HEK293 (cell line): ENCODE data around the gene VGLL3.
"Not testable (repeated sequence)": the region's sequence is repeated elsewhere in the genome, so short reads cannot be mapped to it uniquely, and the experiment has no call there.

Experiments
- CTCF ChIA-PET: fragments of 350-600 bp; formaldehyde crosslinking; extraction: SDS; loops from one replicate; lab custom pipeline; 2021; ENCODE audit warnings: antibody characterized with exemption; lab: Yijun Ruan, JAX
- POLR2A ChIA-PET: fragments of 300-600 bp; formaldehyde crosslinking; extraction: SDS; loops from one replicate; lab custom pipeline; 2020; ENCODE audit warnings: antibody characterized with exemption, inconsistent platforms; lab: Yijun Ruan, JAX
- H3K27ac ChIP-seq: fragments of 200-500 bp; sonication (Bioruptor generic); 2 replicates; pipeline ENCODE4 v1.5.1; 2014; ENCODE audit warnings: low read depth, low read length, control low read depth, inconsistent platforms; ENCODE audit errors: extremely low read depth
- H3K36me3 ChIP-seq, 2 experiments: fragments of 200-500 bp in 1 of 2; sonication (Bioruptor generic) in 1 of 2; 1 replicate in 1 of 2; 2 replicates in 1 of 2; pipeline ENCODE4 v1.5.1; 2014 to 2017; ENCODE audit warnings: inconsistent platforms in 2 of 2, low read length in 2 of 2; ENCODE audit not compliant: control insufficient read depth in 2 of 2, insufficient read depth in 1 of 2
- H3K4me1 ChIP-seq: fragments of 200-500 bp; sonication (Bioruptor generic); 2 replicates; pipeline ENCODE4 v1.5.1; 2014; ENCODE audit warnings: mild to moderate bottlenecking, low read length, inconsistent platforms; ENCODE audit not compliant: control insufficient read depth, insufficient read depth
- H3K4me3 ChIP-seq: 2 replicates; pipeline ENCODE4 v1.5.1; 2011; ENCODE audit warnings: low read depth, mild to moderate bottlenecking, control low read depth, low read length, moderate library complexity
- H3K9me3 ChIP-seq: fragments of 200-500 bp; sonication (Bioruptor generic); 2 replicates; pipeline ENCODE4 v1.5.1; 2014; ENCODE audit warnings: low read depth, low read length, inconsistent platforms; ENCODE audit not compliant: control insufficient read depth, insufficient read depth
- EGR2 ChIP-seq: fragments of 450-650 bp; formaldehyde crosslinking; IDR thresholded peaks from 2 replicates; pipeline ENCODE4 v1.5.1; 2016; ENCODE audit warnings: low read depth, missing biosample characterization, missing genetic modification characterization
- PRDM10 ChIP-seq: fragments of 450-650 bp; formaldehyde crosslinking; IDR thresholded peaks from 2 replicates; pipeline ENCODE4 v1.5.1; 2016; ENCODE audit warnings: missing biosample characterization, missing genetic modification characterization
- RBAK ChIP-seq: fragments of 450-650 bp; formaldehyde crosslinking; IDR thresholded peaks from 2 replicates; pipeline ENCODE4 v1.5.1; 2016; ENCODE audit warnings: missing biosample characterization, missing genetic modification characterization
- TCF7L2 ChIP-seq: IDR thresholded peaks from 2 replicates; pipeline ENCODE4 v1.6.1; 2011; ENCODE audit warnings: low read depth, mild to moderate bottlenecking, inconsistent platforms, low read length, moderate library complexity, borderline replicate concordance
- ZBTB49 ChIP-seq: fragments of 450-650 bp; formaldehyde crosslinking; IDR thresholded peaks from 2 replicates; pipeline ENCODE4 v1.5.1; 2016; ENCODE audit warnings: missing biosample characterization, missing genetic modification characterization, low read depth
- ZBTB8A ChIP-seq: fragments of 450-650 bp; formaldehyde crosslinking; IDR thresholded peaks from 2 replicates; pipeline ENCODE4 v1.5.1; 2016; ENCODE audit warnings: missing biosample characterization, missing genetic modification characterization
- ZFP37 ChIP-seq: fragments of 450-650 bp; formaldehyde crosslinking; IDR thresholded peaks from 2 replicates; pipeline ENCODE4 v1.5.1; 2016; ENCODE audit warnings: missing biosample characterization, missing genetic modification characterization
- ZNF175 ChIP-seq: fragments of 450-650 bp; formaldehyde crosslinking; IDR thresholded peaks from 2 replicates; pipeline ENCODE4 v1.5.1; 2016; ENCODE audit warnings: missing biosample characterization, missing genetic modification characterization
- ZNF18 ChIP-seq: fragments of 450-650 bp; formaldehyde crosslinking; IDR thresholded peaks from 2 replicates; pipeline ENCODE4 v1.5.1; 2016; ENCODE audit warnings: missing biosample characterization, missing genetic modification characterization
- ZNF274 ChIP-seq, 2 experiments: fragments of 200-500 bp in 1 of 2; fragments of 450-650 bp in 1 of 2; sonication (Bioruptor generic) in 1 of 2; formaldehyde crosslinking in 1 of 2; IDR thresholded peaks; 2 replicates each; pipeline versions ENCODE4 v1.5.1 to v1.6.1; 2014 to 2016; ENCODE audit warnings: borderline replicate concordance in 1 of 2, inconsistent platforms in 1 of 2, low read length in 1 of 2, missing biosample characterization in 1 of 2, missing genetic modification characterization in 1 of 2
- ZNF292 ChIP-seq: fragments of 450-650 bp; formaldehyde crosslinking; IDR thresholded peaks from 2 replicates; pipeline ENCODE4 v1.5.1; 2016; ENCODE audit warnings: low read depth, missing biosample characterization, missing genetic modification characterization, borderline replicate concordance
- ZNF391 ChIP-seq: fragments of 450-650 bp; formaldehyde crosslinking; IDR thresholded peaks from 2 replicates; pipeline ENCODE4 v1.5.1; 2016; ENCODE audit warnings: low read depth, missing biosample characterization, missing genetic modification characterization, borderline replicate concordance
- ZNF473 ChIP-seq: fragments of 450-650 bp; formaldehyde crosslinking; IDR thresholded peaks from 2 replicates; pipeline ENCODE4 v1.5.1; 2017; ENCODE audit warnings: missing biosample characterization, missing genetic modification characterization
- ZNF776 ChIP-seq: fragments of 450-650 bp; formaldehyde crosslinking; IDR thresholded peaks from 2 replicates; pipeline ENCODE4 v1.5.0; 2017; ENCODE audit warnings: missing biosample characterization, missing genetic modification characterization, borderline replicate concordance
- ZNF791 ChIP-seq: fragments of 450-650 bp; formaldehyde crosslinking; IDR thresholded peaks from 2 replicates; pipeline ENCODE4 v1.5.1; 2016; ENCODE audit warnings: missing biosample characterization, missing genetic modification characterization
- ZSCAN30 ChIP-seq: fragments of 450-650 bp; IDR thresholded peaks from 2 replicates; pipeline ENCODE4 v1.5.1; 2018; ENCODE audit warnings: missing biosample characterization, mild to moderate bottlenecking, missing genetic modification characterization, moderate library complexity
- TF ChIP-seq, protein P1 (sequence below): fragments of 450-650 bp; formaldehyde crosslinking; IDR thresholded peaks from 2 replicates; pipeline ENCODE4 v1.5.1; 2016; ENCODE audit warnings: missing biosample characterization, missing genetic modification characterization
- TF ChIP-seq, protein P2 (sequence below): fragments of 450-650 bp; formaldehyde crosslinking; IDR thresholded peaks from 2 replicates; pipeline ENCODE4 v1.5.1; 2017; ENCODE audit warnings: missing biosample characterization, missing genetic modification characterization

The VGLL3 gene

DNA sequence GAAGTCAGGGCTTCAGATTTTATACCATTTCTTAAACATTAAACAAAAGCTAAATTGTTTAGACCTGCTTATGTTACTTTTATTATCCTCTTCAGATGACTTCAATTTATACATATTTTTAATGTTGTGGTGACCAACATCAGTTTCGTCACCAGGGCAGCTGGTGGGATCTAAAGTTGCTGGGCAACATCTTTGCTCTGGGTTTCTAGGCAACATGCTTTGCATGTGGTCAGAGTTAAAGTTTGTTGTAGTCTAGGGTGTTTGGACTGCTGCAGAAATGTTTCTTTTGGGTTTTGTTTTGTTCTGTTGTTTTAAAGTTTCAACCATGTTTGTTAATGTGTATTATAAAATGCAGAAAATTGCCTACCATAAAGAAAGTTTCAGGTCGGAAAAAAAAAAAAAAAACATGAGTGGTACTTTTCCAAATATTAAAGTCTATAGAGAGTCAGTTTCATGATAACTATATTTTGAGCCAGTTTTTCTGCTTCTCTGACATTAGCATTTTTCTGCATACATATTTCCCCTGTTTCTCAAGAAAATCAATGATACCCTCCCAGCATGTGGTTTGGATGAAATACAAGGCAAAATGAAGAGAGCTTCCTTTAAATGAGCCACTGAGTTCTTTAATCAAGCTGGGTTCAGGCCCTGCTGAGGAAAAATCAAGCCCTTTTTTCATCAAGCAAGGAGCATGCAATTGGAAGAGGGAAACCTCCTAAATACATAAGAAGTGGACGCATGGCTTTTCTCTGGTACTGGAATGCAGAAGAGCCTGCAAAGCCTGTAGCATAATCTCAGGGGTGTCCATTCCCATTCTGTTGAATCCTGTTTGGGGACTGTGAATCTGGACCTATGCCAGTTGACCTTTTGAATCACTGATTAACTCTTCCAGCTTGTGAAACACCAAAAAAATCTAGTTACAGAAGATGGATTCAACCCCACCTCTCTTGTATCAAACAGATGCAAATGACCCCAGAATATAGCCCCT is 35.0 kb upstream of the VGLL3 start:
- TF ChIP-seq, protein P1, sequence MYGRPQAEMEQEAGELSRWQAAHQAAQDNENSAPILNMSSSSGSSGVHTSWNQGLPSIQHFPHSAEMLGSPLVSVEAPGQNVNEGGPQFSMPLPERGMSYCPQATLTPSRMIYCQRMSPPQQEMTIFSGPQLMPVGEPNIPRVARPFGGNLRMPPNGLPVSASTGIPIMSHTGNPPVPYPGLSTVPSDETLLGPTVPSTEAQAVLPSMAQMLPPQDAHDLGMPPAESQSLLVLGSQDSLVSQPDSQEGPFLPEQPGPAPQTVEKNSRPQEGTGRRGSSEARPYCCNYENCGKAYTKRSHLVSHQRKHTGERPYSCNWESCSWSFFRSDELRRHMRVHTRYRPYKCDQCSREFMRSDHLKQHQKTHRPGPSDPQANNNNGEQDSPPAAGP (tag by site-specific recombination) = no peak
- TF ChIP-seq RBAK (tag by site-specific recombination) = no peak
- TF ChIP-seq ZBTB49 = no peak
- TF ChIP-seq ZNF391 (tag by site-specific recombination) = no peak
- TF ChIP-seq ZNF292 (tag by site-specific recombination) = no peak
- TF ChIP-seq ZBTB8A = no peak
- no peak for TF ChIP-seq ZNF175
- TF ChIP-seq ZNF473 (tag by site-specific recombination) = no peak
- no peak for TF ChIP-seq TCF7L2
- TF ChIP-seq ZSCAN30 (tag by site-specific recombination) = no peak
- CTCF ChIA-PET = no interaction called here
- Histone ChIP-seq H3K9me3 (no peaks in the 10 kb centered on the region), H3K4me3 (no peak overlapping the region), H3K27ac (no peak overlapping the region), H3K36me3 (no peaks in the 10 kb centered on the region), H3K4me1 (no peaks in the 10 kb centered on the region)
- POLR2A ChIA-PET = no interaction called here

GRCh38 chr3:87017370-87017769 is 26.4 kb upstream of the VGLL3 start:
- CTCF ChIA-PET, POLR2A ChIA-PET, H3K27ac ChIP-seq, H3K4me3 ChIP-seq, H3K9me3 ChIP-seq, H3K4me1 ChIP-seq, H3K36me3 ChIP-seq: not testable (repeated sequence)

GRCh38 chr3:87009271-87009670 is 18.3 kb upstream of the VGLL3 start:
- Histone ChIP-seq H3K4me3 (no peak overlapping the region), H3K36me3 (no peaks in the 10 kb centered on the region), H3K9me3 (no peaks in the 10 kb centered on the region), H3K27ac (no peak overlapping the region), H3K4me1 (no peaks in the 10 kb centered on the region)
- POLR2A ChIA-PET = no interaction called here
- CTCF ChIA-PET = no interaction called here
- TF ChIP-seq ZNF473 (tag by site-specific recombination) (no peak), ZNF274 (IDR thresholded peaks at IDR 0.05; ENCODE audit: low read length) (no peak), ZNF274 (tag by site-specific recombination; IDR thresholded peaks at IDR 0.05; ENCODE audit: borderline replicate concordance) (no peak), EGR2 (tag by site-specific recombination) (no peak), ZNF18 (tag by site-specific recombination) (no peak), ZFP37 (no peak), ZNF791 (tag by site-specific recombination) (no peak), PRDM10 (tag by site-specific recombination) (no peak), ZNF776 (tag by site-specific recombination) (no peak)
- TF ChIP-seq, protein P2, sequence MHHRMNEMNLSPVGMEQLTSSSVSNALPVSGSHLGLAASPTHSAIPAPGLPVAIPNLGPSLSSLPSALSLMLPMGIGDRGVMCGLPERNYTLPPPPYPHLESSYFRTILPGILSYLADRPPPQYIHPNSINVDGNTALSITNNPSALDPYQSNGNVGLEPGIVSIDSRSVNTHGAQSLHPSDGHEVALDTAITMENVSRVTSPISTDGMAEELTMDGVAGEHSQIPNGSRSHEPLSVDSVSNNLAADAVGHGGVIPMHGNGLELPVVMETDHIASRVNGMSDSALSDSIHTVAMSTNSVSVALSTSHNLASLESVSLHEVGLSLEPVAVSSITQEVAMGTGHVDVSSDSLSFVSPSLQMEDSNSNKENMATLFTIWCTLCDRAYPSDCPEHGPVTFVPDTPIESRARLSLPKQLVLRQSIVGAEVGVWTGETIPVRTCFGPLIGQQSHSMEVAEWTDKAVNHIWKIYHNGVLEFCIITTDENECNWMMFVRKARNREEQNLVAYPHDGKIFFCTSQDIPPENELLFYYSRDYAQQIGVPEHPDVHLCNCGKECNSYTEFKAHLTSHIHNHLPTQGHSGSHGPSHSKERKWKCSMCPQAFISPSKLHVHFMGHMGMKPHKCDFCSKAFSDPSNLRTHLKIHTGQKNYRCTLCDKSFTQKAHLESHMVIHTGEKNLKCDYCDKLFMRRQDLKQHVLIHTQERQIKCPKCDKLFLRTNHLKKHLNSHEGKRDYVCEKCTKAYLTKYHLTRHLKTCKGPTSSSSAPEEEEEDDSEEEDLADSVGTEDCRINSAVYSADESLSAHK (tag by site-specific recombination) = no peak
